Measurements from ENCODE around the gene ELF3.

Gene ELF3

DNA sequence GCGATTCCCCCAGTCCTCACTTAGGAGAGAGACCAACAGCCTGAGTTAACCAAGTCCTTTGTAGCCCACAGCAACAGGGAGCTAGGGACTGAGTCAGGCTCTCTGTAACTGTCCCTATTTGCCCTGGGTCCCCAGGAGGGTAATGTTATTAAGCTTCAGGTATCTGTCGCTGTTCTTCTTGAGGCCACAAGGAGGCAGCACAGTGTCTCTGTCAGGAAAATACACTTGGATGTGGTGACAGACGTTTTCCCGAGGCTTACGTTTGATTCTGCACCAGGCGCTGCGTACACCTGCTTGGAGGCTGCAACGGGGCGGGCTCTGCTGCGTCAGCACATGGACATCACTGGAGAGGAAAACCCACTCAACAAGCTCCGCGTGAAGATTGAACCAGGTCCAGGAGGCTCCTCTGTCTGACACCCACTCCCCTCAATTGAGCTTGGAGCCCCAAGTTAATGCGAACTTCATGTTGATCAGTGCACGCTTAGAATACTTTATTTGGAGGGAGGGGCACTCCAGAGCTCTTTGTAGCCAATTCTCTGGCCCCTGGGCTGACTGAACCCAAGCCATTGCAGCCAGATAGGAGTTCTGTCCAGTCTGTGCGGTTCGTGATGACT, 10.7 kb upstream of the ELF3 start:
- no peak for TF ChIP-seq ZFX (IDR thresholded peaks at IDR 0.05)
- TF ChIP-seq, protein P1, sequence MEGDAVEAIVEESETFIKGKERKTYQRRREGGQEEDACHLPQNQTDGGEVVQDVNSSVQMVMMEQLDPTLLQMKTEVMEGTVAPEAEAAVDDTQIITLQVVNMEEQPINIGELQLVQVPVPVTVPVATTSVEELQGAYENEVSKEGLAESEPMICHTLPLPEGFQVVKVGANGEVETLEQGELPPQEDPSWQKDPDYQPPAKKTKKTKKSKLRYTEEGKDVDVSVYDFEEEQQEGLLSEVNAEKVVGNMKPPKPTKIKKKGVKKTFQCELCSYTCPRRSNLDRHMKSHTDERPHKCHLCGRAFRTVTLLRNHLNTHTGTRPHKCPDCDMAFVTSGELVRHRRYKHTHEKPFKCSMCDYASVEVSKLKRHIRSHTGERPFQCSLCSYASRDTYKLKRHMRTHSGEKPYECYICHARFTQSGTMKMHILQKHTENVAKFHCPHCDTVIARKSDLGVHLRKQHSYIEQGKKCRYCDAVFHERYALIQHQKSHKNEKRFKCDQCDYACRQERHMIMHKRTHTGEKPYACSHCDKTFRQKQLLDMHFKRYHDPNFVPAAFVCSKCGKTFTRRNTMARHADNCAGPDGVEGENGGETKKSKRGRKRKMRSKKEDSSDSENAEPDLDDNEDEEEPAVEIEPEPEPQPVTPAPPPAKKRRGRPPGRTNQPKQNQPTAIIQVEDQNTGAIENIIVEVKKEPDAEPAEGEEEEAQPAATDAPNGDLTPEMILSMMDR (conservative IDR thresholded peaks at IDR 0.05): peak; percentile 90
- H3K27ac ChIP-seq: no peak overlapping the region

DNA sequence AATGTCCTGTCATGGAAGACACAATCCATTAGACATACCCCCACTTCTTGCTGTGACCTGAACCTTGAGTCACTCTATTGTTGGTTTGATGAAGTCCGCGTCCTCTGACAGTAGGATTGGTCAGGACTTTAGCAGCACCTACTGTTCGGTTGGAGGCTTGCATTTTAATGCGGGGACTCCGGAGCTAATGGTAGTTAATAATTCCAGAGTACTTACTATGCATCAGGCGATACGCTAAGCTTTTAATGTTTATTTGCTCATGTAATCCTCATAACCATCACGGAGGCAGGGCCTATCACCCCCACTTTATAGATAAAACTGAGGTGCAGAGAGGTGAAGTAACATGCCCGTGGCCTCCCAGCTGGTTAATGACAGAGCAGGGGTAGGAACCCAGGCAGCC, 7.9 kb upstream of the ELF3 start:
- TF ChIP-seq, protein P1 (conservative IDR thresholded peaks at IDR 0.05): no peak
- TF ChIP-seq ZFX (IDR thresholded peaks at IDR 0.05): no peak

DNA sequence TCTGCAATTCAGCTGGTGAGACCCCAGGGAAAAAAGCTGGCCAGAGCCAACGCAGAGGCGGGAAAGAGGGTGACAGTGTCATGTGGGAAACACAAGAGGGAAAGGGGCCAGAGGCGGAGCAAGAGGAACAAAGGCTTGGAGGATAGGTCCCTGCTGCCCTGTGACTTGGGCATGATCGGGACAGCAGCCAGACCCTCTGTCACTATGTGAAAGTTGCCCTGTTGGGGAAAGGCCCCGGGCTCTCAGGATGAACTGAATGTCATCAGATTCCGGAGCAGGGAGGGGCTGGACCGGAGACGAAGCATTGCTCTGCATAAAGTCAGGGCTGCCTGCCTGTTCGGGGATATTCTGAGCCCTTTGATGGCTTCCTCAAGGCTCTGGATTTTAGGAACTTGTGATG, 5.7 kb upstream of the ELF3 start:
- TF ChIP-seq, protein P1 (conservative IDR thresholded peaks at IDR 0.05): no peak
- no peak for TF ChIP-seq ZFX (IDR thresholded peaks at IDR 0.05)
- H3K27ac ChIP-seq: no peak overlapping the region

More for the DNA sequence above, 7.9 kb upstream of the ELF3 start:
- H3K27ac ChIP-seq: no peak overlapping the region

DNA sequence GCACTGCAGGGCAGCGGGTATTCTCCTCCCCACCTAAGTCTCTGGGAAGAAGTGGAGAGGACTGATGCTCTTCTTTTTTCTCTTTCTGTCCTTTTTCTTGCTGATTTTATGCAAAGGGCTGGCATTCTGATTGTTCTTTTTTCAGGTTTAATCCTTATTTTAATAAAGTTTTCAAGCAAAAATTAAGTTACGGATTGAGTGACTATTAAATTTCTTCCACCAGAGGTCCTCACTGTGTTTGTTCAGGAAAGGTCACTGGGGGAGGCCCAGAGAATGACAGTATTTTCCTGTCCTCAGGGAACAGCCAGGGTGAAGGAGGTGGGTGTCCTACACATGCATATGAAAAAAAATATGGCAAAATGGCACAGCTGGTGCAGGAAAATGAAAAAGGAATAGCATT, 4.4 kb upstream of the ELF3 start:
- H3K27ac ChIP-seq: no peak overlapping the region
- TF ChIP-seq, protein P1 (conservative IDR thresholded peaks at IDR 0.05): peak; percentile 64
- no peak for TF ChIP-seq ZFX (IDR thresholded peaks at IDR 0.05)

DNA sequence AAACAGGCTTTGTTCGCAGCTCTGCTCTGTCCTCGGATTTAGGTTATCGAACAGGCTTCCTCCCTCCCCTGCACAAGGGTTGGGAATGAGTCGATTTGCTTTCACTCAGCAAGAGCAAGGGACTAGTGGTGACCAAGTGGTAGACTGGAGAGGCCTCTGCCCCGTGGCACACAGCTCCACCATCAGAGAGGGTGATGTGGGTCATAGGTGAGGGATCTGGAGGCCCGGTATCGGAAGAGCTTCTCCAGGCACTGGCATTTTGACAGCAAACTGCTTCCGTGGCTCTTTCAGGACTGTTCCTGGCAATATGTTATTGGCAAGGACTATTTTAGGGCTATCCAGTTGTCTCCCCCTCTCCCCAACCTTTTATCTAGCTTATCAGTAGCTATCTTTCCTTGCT, 3.1 kb upstream of the ELF3 start:
- TF ChIP-seq, protein P1 (conservative IDR thresholded peaks at IDR 0.05): no peak
- peak overlapping the region; percentile 87 for H3K27ac ChIP-seq

DNA sequence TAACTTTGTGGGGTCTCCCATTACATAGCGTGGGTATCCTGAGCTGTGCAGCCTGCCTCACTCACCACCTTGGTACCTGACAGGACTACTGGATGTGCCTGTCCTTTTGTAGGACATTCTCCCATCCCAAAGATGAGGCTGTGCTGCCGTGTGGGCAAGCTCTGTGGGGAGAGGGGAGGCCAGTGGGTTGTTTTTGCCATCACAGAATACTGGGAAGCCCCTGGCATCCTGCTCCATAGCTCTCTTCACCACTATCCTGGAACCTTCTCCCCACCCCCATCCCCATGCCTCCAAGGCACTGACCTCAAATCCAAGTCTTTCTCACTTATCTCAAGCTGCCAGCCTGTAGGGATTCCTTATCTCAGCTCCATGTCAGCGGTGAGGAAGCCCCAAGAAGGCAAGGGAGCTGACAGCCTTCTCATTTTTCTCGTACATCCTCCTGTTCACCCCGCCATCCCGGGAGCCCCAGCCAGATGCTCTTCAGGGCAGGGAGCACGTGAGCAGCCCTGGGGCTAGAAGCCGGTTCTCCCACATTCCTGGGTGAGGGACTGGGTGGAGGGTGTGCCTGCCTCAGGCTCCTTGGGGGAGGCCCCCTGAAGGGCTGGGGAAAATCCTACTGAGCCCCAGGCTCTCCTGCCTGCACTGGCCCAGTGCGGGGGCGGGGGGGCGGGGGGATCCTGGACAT, 2.4 kb upstream of the ELF3 start:
- H3K27ac ChIP-seq: peak overlapping the region; percentile 87
- TF ChIP-seq ZFX (IDR thresholded peaks at IDR 0.05): no peak
- TF ChIP-seq, protein P1 (conservative IDR thresholded peaks at IDR 0.05): no peak

DNA sequence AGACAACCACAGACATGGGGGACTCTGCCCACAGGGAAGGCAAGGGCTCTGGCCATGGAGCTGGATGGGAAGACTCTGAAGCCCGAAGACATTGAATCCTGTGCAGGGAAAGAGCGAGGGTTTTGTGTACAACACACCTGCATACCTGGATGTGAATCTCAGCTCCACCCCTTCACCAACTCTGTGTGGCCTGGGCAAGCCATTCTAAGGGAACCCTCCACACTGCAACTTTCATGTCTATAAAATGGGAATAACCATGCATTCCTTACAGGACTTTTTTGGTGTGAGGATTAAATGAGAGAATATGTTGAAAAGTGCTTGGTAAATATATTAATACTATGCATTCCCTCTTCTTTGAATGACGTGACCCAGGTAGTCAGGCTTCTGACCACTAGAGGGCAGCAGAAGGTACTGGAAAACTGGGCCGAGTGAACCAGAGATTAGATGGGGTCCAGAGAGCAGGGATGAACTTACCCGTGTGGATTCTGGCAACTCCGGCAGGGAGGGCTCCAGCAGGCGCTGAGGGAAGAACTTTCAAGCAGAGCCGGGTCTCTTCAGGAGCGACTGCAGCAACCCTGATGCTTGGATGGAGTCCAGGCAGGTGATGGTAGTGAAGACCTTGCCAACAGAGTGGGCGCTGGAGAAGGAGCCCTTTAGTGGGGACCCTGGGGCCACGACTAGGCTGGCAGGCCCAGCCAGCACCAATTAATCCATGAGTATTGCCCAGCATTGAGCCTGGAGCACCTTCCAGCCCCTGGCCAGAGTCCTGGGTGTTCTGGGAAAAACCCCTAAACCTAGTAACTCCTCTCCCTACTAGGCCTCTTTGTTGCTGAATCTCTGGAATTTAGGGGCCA, 834 bp upstream of the ELF3 start:
- H3K27ac ChIP-seq: peak overlapping the region; percentile 87
- TF ChIP-seq, protein P1 (conservative IDR thresholded peaks at IDR 0.05): peak; percentile 93
- no peak; the same call in 1 of the 2 replicates for TF ChIP-seq ZFX (IDR thresholded peaks at IDR 0.05)
